NCI-H128 (cell line): ENCODE results near the gene MAPK9.
"Not testable (repeated sequence)": the region's sequence is repeated elsewhere in the genome, so short reads cannot be mapped to it uniquely, and the experiment has no call there.

Source experiments
- DNase-seq: peaks from one replicate; lab custom pipeline; 2025; ENCODE audit not compliant: unreplicated experiment; lab: John Stamatoyannopoulos, UW

MAPK9 gene

GRCh38 chr5:180326989-180327565 is 35.2 kb upstream of the MAPK9 start:
- no peak for DNase-seq

- DNase-seq = no peak
Measured at GRCh38 chr5:180324601-180324950, 32.7 kb upstream of the MAPK9 start.

- DNase-seq = no peak
Measured at GRCh38 chr5:180323941-180324600, 32.2 kb upstream of the MAPK9 start.

GRCh38 chr5:180323160-180323559 is 31.3 kb upstream of the MAPK9 start:
- DNase-seq = no peak

GRCh38 chr5:180318456-180319089 is 26.7 kb upstream of the MAPK9 start:
- DNase-seq = no peak

GRCh38 chr5:180316586-180316985 is 24.7 kb upstream of the MAPK9 start:
- DNase-seq = no peak

- DNase-seq = no peak
Measured at GRCh38 chr5:180315762-180316212, 23.9 kb upstream of the MAPK9 start.

- DNase-seq = no peak
Measured at GRCh38 chr5:180313677-180314505, 22.0 kb upstream of the MAPK9 start.

- DNase-seq = no peak
Measured at GRCh38 chr5:180311216-180311615, 19.3 kb upstream of the MAPK9 start.

- no peak for DNase-seq
Measured at GRCh38 chr5:180306796-180307195, 14.9 kb upstream of the MAPK9 start.

GRCh38 chr5:180305481-180305880 is 13.6 kb upstream of the MAPK9 start:
- DNase-seq = no peak

- no peak for DNase-seq
Measured at GRCh38 chr5:180304431-180305375, 12.8 kb upstream of the MAPK9 start.

GRCh38 chr5:180304016-180304292 is 12.1 kb upstream of the MAPK9 start:
- DNase-seq = no peak

- DNase-seq = no peak
Measured at GRCh38 chr5:180303226-180304015, 11.5 kb upstream of the MAPK9 start.

- no peak for DNase-seq
Measured at GRCh38 chr5:180302256-180302655, 10.4 kb upstream of the MAPK9 start.

- no peak for DNase-seq
Measured at GRCh38 chr5:180301253-180301652, 9.4 kb upstream of the MAPK9 start.

GRCh38 chr5:180299526-180299925 is 7.6 kb upstream of the MAPK9 start:
- no peak for DNase-seq

GRCh38 chr5:180299014-180299413 is 7.1 kb upstream of the MAPK9 start:
- DNase-seq = not testable (repeated sequence)

GRCh38 chr5:180297587-180298282 is 5.9 kb upstream of the MAPK9 start:
- DNase-seq = no peak
